ENCODE results near the gene SLC25A39. TPM values are rescaled to one million over a fixed set of nuclear protein-coding genes. Genes with fewer than 3 reads are reported as not detected.
"Not testable (repeated sequence)": the region's sequence is repeated elsewhere in the genome, so short reads cannot be mapped to it uniquely, and the experiment has no call there.

Gene SLC25A39, protein sequence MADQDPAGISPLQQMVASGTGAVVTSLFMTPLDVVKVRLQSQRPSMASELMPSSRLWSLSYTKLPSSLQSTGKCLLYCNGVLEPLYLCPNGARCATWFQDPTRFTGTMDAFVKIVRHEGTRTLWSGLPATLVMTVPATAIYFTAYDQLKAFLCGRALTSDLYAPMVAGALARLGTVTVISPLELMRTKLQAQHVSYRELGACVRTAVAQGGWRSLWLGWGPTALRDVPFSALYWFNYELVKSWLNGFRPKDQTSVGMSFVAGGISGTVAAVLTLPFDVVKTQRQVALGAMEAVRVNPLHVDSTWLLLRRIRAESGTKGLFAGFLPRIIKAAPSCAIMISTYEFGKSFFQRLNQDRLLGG
- 100 to 1,000 TPM; 193 to 200 TPM for total RNA-seq

DNA sequence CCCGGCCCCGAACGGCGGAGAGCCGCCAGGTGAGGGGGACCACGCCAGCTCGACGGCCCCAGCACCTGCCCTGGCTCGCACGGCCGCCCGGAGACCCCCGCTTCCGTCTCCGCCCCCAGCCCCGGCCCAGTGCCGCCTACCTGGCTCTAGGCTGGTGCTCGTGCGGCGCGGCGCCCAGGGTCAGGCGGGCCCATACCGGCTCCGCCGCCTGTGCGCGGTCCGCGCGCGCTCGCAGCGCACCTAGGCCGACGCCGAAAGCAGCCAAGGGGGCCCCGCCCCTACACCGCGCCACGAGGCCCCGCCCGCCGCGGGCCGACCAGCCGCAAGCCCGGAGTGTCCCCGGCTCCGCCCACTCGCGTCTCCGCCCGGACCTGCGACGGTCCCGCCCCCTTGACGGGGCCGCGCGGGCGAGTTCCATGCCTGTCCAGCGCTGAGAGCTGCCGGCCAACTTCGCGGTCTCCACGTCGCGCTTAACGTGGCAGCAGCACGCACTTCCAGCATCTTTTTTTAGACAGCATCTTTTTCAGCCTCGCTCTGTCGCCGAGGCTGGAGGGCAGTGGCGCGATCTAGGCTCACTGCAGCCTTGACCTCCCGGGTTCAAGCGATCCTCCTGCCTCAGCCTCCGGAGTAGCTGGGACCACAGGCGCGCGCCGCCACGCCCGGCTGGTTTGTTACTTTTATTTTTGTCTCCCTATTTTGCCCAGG, at the start of gene SLC25A39:
Gene SLC25A39, minus strand, starts transcription at position 253 of the 705 bp plus-strand sequence. CDS start 1,261 bp downstream, outside the sequence.
- peaks cover 13% of the 10 kb centered on the region for H3K36me3 Mint-ChIP-seq
- H3K27me3 Mint-ChIP-seq, result no peaks in the 10 kb centered on the region
- H3K9me3 Mint-ChIP-seq, result no peaks in the 10 kb centered on the region
- H3K27ac Mint-ChIP-seq, result peak within 1 kb of the TSS; percentile 95
- peak within 1 kb of the TSS; percentile 88 for H3K4me3 Mint-ChIP-seq
- H3K4me1 Mint-ChIP-seq, result peaks cover 23% of the 10 kb centered on the region
- peak; percentile 98 for DNase-seq

DNA sequence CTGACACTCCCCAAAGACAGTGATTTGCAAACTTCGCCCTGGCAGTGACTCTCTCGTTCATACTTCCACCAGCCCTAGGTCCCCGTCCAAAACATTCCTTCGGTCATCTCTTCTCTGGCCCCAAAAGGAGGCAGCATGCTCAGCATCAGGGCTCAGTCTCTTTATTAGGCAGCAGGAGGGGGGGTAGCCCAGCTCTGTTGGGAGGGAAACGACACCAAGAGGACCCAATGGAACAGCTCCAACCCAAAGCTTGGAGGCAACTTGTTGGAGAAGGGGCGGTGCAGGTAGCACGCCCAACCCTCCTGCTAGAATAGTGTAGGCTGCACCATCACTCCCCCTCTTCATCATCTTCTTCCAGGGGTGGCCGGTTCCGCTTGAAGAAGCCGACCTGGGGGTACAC, 47.4 kb upstream of the SLC25A39 start:
- DNase-seq, result no peak
- H3K36me3 Mint-ChIP-seq, result no peaks in the 10 kb centered on the region
- H3K4me3 Mint-ChIP-seq, result no peak overlapping the region
- no peaks in the 10 kb centered on the region for H3K9me3 Mint-ChIP-seq
- no peak overlapping the region for H3K27ac Mint-ChIP-seq
- peaks cover 34% of the 10 kb centered on the region for H3K27me3 Mint-ChIP-seq
- H3K4me1 Mint-ChIP-seq, result peaks cover 2% of the 10 kb centered on the region

DNA sequence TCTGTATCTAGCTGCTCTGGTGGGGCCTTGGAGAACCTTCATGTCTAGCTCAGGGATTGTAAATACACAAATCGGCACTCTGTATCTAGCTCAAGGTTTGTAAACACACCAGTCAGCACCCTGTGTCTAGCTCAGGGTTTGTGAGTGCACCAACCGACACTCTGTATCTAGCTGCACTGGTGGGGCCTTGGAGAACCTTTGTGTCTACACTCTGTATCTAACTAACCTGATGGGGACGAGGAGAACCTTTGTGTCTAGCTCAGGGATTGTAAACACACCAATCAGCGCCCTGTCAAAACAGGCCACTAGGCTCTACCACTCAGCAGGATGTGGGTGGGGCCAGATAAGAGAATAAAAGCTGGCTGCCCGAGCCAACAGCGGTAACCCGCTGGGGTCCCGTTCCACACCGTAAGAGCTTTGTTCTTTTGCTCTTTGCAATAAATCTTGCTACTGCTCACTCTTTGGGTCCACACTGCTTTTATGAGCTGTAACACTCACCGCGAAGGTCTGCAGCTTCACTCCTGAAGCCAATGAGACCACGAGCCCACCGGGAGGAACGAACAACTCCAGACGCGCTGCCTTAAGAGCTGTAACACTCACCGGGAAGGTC, 44.9 kb upstream of the SLC25A39 start:
- H3K9me3 Mint-ChIP-seq, H3K4me1 Mint-ChIP-seq, H3K36me3 Mint-ChIP-seq, H3K27ac Mint-ChIP-seq: not testable (repeated sequence)
- Mint-ChIP-seq H3K27me3 (peaks cover 48% of the 10 kb centered on the region), H3K4me3 (peak overlapping the region; percentile 47)
- DNase-seq, result peak; percentile 28

DNA sequence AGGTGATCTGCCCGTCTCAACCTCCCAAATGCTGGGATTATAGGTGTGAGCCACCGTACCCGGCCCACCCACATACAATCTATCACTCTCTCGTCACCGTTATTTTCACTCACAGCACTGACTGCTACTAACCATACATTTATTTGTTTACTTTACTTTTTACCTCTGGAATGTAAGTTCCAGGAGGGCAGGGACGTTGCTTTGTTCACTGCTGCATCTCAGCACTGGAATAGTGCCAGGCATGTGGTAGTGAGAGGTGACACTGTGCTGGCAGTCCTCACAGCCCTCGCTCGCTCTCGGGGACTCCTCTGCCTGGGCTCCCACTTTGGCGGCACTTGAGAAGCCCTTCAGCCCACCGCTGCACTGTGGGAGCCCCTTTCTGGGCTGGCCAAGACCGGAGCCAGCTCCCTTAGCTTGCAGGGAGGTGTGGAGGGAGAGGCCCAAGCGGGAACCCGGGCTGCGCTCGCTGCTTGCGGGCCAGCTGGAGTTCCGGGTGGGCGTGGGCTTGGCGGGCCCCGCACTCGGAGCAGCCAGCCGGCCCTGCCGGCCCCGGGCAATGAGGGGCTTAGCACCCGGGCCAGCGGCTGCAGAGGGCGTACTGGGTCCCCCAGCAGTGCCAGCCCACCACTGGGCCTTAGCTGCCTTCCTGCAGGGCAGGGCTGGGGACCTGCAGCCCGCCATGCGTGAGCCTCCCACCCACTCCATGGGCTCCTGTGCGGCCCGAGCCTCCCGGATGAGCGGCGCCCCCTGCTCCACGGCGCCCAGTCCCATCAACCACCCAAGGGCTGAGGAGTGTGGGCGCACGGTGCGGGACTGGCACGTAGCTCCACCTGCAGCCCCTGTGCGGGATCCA, 44.0 kb upstream of the SLC25A39 start:
- H3K36me3 Mint-ChIP-seq, H3K4me1 Mint-ChIP-seq, DNase-seq, H3K27ac Mint-ChIP-seq, H3K4me3 Mint-ChIP-seq, H3K9me3 Mint-ChIP-seq: not testable (repeated sequence)
- H3K27me3 Mint-ChIP-seq, result peaks cover 48% of the 10 kb centered on the region

DNA sequence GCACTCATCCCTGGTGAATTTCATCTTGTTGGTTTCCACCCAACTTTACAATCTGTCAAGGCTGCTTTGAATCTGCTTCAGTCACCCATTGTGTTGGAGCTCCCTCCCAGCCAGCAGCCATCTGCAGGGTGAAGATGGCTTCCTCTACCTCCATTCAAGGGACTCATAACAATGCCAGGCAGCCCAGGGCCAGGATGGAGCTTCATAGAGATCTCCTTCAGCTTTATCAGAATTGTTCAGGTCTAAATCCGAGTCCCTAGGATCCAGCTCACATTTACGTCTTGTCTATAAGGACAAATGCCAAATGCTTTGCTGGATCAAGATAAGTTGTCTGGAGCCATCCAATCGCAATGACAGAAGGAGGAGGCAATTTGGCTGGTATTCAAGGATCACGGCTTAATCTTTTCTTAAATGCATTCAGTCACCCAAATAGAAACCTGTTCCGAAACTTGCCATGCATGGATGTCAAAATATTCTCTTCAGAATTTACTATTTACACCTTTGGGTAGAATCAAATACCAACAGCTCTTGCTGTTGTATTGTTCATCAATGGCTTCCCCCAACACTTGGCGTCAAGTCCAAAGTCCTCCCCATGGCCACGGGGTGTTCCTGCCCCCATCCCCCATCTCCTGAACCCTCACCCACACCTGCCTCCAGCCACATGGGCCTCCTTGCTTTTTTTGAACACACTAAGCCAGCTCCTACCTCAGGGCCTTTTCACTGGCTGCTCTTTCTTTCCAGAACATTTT, 42.8 kb upstream of the SLC25A39 start:
- H3K27ac Mint-ChIP-seq, result no peak overlapping the region
- H3K9me3 Mint-ChIP-seq, result no peaks in the 10 kb centered on the region
- no peak overlapping the region for H3K4me3 Mint-ChIP-seq
- peaks cover 2% of the 10 kb centered on the region for H3K4me1 Mint-ChIP-seq
- no peak for DNase-seq
- H3K27me3 Mint-ChIP-seq, result peaks cover 50% of the 10 kb centered on the region
- H3K36me3 Mint-ChIP-seq, result no peaks in the 10 kb centered on the region

DNA sequence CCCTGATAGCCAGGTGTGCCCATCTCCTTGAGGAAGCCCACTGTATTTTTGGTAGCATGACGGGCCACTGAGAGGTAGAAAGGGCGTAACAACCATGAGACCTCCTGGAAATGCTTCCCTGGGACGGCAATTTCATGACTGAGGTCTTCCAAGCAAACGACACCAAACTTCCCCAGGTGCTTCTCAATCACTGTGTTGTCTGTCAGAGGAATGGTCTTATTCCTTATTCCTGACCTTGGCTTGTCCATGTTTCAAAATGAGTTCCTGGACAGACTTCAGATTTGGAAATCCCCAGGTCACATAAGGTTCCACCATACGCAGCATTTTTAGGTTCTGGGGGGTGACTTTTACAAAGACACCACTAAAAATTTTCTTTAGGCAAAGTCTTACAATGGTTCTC, 40.4 kb upstream of the SLC25A39 start:
- DNase-seq, H3K27ac Mint-ChIP-seq, H3K36me3 Mint-ChIP-seq, H3K4me1 Mint-ChIP-seq, H3K9me3 Mint-ChIP-seq, H3K4me3 Mint-ChIP-seq: not testable (repeated sequence)
- peaks cover 42% of the 10 kb centered on the region for H3K27me3 Mint-ChIP-seq

DNA sequence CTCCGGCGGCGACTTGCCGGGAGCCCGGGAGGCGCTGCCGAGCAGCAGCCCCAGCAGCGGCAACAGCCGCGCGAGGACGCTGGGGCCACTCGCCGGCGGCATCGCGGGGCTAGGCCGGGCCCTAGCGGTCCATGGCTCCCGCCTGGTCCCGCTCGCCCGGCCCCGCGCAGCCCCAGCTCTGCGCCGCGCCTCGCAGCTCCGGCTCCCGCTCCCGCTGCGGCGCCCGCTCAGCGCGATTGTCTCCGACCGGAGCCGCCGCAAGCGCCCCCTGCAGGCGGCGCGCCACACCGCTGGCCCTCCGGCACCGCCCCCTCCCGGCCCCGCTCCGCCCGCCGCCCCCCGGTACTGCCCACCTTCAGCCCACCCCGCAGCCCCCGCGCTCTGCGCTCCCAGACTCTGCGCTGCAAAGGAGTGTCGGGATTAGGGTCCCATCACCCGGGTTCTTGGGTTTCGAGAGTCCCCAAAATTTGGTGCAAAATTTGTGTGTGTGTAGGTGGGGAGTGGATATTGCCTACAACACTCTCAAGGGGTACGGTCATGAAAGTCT, 39.1 kb upstream of the SLC25A39 start, which contains the start of gene FAM171A2:
Gene FAM171A2, minus strand, starts transcription at position 241 of the 547 bp plus-strand sequence. Its CDS starts 139 bp downstream, at position 102.
- DNase-seq, result peak; percentile 83
- Mint-ChIP-seq H3K27ac (no peak within 1 kb of the TSS), H3K36me3 (no peaks in the 10 kb centered on the region), H3K4me1 (peaks cover 4% of the 10 kb centered on the region), H3K27me3 (peaks cover 39% of the 10 kb centered on the region), H3K9me3 (no peaks in the 10 kb centered on the region), H3K4me3 (peak within 1 kb of the TSS; percentile 62)

DNA sequence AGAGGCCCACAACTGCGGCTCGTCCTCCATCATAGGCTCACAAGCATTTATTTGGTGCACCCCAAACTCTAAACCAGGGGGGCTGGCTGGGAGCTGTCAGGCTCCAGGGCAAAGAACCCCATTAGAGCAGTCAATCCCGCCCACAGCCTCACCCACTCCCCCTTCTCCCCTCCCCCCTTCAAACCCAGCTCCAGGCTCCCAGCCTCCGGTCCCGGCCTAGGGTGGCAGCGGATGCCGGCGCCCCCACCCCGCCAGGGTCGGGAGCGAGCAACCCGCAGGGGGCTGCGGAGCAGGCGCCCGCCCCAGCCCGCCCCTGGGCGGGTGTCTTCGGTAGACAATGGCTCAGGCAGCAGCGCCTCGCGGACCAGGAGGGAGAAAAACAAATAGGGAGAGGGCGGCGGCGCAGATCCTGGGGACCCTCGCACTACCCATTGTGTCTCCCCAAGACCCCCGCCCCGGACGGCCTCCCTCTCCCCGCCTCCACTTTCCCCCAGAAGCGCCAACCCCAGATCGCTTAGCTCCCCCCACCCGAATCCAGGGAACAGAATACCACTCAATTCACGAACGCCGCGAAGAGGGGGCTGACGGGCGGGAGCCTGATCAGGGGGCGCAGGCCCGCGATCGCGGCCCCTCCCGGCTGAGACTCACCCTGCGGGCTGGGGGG, 38.5 kb upstream of the SLC25A39 start:
- no peaks in the 10 kb centered on the region for H3K9me3 Mint-ChIP-seq
- H3K36me3 Mint-ChIP-seq, result no peaks in the 10 kb centered on the region
- H3K27ac Mint-ChIP-seq, result no peak overlapping the region
- H3K4me1 Mint-ChIP-seq, result peaks cover 6% of the 10 kb centered on the region
- H3K4me3 Mint-ChIP-seq, result peak overlapping the region; percentile 56
- H3K27me3 Mint-ChIP-seq, result peaks cover 36% of the 10 kb centered on the region
- DNase-seq, result peak; percentile 25

DNA sequence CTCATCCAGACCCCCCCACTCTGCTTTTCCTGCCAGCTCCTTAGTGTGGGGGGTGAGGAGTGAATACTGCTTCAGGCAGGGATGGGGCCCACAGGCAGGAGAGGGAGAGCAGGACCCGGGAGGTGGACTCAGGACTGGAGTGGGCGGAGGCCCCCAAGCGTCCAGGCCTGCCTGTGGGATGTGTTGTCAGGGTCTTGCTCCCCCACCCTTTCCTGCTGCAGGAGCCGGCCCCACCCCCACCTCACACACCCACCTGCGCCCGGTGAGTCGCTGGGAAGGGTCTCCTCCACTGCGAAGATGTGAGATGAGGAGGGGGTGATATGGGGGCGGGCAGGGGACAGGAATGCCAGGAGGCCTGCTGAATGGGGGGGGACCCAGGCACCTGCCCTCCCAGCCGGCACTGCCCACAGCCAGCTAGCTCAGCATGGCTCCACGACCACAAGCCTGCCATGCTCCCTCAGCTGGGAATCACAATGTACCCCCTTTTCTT, 37.9 kb upstream of the SLC25A39 start:
- no peaks in the 10 kb centered on the region for H3K9me3 Mint-ChIP-seq
- peaks cover 6% of the 10 kb centered on the region for H3K4me1 Mint-ChIP-seq
- no peaks in the 10 kb centered on the region for H3K36me3 Mint-ChIP-seq
- H3K27ac Mint-ChIP-seq, result no peak overlapping the region
- no peak for DNase-seq
- no peak overlapping the region for H3K4me3 Mint-ChIP-seq
- H3K27me3 Mint-ChIP-seq, result peaks cover 33% of the 10 kb centered on the region

DNA sequence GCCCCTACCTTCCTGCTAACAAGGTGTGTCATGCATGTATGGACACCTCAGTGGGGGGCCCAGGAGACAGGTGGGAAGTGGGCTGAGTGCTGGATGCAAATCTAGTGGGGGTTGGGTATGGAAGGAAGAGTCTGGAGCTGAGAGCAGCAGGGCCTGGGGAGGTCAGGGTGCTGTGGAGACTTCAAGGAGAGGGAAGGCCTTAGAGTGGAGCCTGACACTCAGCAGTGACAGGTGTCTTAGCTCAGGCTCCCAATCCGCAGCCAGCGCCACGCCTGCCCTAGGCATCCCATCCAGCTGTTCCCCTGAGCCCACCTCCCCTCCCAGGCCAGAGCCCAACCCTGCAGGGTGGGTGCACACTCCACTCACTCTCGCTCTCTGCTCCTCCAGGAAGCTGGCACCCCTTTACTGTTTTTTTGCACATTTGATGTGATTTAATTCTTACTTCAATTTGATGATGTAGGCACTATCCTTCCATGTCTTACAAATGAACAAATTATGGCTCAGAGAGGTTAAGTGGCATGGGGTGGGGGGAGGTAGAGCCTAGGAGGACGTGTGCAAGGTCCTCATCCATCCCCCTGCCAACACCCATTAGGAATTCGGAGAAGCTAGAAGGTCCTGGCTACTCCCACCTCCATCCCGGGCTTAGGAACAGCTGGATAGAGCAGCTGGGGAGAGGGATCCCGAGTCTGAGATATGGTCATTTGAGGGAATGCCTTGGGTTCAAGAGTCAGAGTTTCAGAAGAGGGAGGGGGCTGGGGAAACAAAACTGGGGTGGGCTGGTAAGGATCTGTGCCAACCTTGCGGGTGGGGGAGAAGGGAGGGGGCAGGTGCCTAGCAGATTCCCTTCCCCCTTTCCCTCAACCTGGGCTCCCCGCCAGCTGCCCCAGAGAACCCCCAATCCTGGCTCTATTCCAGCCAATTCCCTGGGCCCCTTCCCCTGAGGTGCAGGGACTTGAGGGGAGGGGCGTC, 37.0 kb upstream of the SLC25A39 start:
- Mint-ChIP-seq H3K27ac (no peak overlapping the region), H3K9me3 (no peaks in the 10 kb centered on the region), H3K27me3 (peaks cover 25% of the 10 kb centered on the region), H3K4me1 (peaks cover 6% of the 10 kb centered on the region), H3K36me3 (no peaks in the 10 kb centered on the region), H3K4me3 (no peak overlapping the region)
- no peak for DNase-seq

DNA sequence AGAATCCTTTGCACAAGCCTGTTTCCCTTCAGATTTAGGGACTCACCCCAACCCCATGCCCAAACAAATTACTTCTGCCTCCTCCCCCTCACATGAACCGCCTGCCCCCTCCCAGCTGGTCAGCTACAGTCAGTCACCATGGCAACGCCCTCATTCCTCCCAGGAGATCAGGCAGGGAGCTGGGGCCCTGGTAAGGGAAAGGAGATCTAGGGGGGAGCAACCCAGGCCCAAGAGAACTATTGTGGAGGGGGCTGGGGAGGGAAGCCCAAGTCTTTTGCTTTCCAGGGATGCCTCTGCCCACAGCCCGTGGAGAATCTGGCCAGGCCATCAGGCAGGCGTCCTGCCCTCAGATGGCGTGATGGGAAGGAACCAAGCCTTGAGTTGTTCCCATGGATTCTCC, 36.2 kb upstream of the SLC25A39 start:
- Mint-ChIP-seq H3K27ac (no peak overlapping the region), H3K9me3 (no peaks in the 10 kb centered on the region), H3K27me3 (peaks cover 18% of the 10 kb centered on the region), H3K36me3 (no peaks in the 10 kb centered on the region), H3K4me1 (peaks cover 6% of the 10 kb centered on the region), H3K4me3 (no peak overlapping the region)
- no peak for DNase-seq

DNA sequence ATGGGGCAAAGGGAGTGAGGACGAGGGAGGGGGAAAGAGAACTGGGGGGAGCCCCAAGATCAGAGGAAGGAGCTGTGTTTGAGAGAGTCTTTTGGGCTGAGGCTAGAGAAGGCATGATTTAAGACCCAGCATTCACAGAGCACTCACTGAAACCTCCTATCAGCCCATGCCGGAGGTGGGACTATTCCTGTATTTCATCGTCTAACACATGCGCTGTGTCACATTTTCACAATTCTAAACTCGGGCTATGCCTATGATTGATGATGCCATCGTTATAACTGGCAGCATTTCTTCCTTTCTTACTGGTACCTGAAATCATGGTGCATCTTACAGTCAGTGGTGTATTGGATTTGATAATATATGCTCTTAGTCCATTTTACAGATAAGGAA, 35.5 kb upstream of the SLC25A39 start:
- Mint-ChIP-seq H3K9me3 (no peaks in the 10 kb centered on the region), H3K27me3 (peaks cover 14% of the 10 kb centered on the region), H3K4me1 (peaks cover 6% of the 10 kb centered on the region), H3K27ac (no peak overlapping the region), H3K36me3 (no peaks in the 10 kb centered on the region), H3K4me3 (no peak overlapping the region)
- DNase-seq, result no peak
